Uterus (tissue), 2 donors: ENCODE results near the gene ZP2.

Source experiments
- POLR2A ChIP-seq, 2 donors: fragments of 450-650 bp; IDR thresholded peaks; one replicate each; pipeline ENCODE4 v1.6.1; 2016; ENCODE audit warnings: antibody characterized with exemption in 2 of 2, mild to moderate bottlenecking in 1 of 2, moderate library complexity in 1 of 2
- TF ChIP-seq, protein P1 (sequence below), 4 experiments: fragments of 200-600 bp in 2 of 4; fragments of 450-650 bp in 2 of 4; sonication (generic) in 2 of 4; IDR thresholded peaks; one replicate each; pipeline ENCODE4 v1.5.1; 2016 to 2019; ENCODE audit warnings: antibody characterized with exemption in 4 of 4, mild to moderate bottlenecking in 2 of 4, moderate library complexity in 1 of 4

DNA sequence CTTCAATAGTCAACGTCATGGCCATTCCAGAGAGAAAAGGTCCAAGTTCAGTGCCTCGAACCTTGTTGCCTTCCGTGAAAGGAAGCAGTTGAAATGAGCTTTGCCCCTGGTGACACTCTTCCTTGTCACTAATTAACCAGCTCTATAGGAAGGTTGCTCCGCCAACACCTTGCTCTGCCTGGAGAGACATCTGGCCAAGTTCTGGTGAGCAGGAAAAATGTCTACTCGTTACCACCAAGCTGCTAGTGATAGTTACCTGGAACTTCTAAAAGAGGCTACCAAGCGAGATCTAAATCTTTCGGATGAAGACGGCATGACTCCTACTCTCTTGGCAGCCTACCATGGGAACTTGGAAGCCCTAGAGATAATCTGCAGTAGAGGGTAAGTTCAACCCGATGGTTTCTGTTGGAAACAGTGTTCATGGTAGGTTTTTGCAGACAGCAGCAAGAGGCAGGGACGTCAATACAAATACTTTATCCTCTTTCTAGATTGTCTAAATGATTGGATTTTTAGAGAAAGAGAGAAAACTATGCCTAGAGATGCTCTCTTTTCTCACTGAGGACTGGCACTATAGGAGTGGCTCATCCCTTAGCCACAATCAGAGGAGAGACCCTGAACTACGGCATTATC is 22.3 kb upstream of the ZP2 start, which contains the start of gene ANKS4B:
- TF ChIP-seq, protein P1, sequence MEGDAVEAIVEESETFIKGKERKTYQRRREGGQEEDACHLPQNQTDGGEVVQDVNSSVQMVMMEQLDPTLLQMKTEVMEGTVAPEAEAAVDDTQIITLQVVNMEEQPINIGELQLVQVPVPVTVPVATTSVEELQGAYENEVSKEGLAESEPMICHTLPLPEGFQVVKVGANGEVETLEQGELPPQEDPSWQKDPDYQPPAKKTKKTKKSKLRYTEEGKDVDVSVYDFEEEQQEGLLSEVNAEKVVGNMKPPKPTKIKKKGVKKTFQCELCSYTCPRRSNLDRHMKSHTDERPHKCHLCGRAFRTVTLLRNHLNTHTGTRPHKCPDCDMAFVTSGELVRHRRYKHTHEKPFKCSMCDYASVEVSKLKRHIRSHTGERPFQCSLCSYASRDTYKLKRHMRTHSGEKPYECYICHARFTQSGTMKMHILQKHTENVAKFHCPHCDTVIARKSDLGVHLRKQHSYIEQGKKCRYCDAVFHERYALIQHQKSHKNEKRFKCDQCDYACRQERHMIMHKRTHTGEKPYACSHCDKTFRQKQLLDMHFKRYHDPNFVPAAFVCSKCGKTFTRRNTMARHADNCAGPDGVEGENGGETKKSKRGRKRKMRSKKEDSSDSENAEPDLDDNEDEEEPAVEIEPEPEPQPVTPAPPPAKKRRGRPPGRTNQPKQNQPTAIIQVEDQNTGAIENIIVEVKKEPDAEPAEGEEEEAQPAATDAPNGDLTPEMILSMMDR (IDR thresholded peaks at IDR 0.05) = no peak
- no peak for TF ChIP-seq POLR2A (IDR thresholded peaks at IDR 0.05)
